Measurements from ENCODE around the gene RRN3. TPM values are rescaled to one million over a fixed set of nuclear protein-coding genes. Genes with fewer than 3 reads are reported as not detected.
"Not testable (repeated sequence)": the region's sequence is repeated elsewhere in the genome, so short reads cannot be mapped to it uniquely, and the experiment has no call there.

The RRN3 gene
- total RNA-seq, 4 donors from 2014 or later, result 32.8 to 76.4 (median 49.3) TPM

DNA sequence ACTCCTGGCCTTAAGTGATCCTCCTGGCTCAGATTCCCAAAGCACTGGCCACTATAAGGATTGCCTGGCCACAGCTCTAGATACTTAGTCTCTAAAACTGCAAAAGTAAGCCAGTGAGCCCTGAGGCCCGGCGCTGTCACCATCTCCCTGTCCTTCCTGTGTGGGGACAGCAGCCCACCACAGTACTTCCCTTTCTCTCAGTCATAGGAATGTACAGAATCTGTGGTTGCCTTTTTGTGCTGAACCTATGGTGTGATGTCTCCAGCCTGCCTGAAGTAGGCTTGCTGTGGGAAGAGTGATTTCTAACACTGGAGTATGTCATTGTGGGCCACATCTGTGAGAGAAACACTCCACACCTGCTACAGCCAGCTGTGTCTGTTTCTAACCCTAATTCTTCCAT is 62.9 kb downstream of the RRN3 start:
- no peak for ATAC-seq
- H3K4me3 ChIP-seq, result no peak overlapping the region
- H3K27me3 ChIP-seq, result no peaks in the 10 kb centered on the region
- H3K9me3 ChIP-seq, result no peaks in the 10 kb centered on the region
- no peak for DNase-seq
- in situ Hi-C loops (cut with MboI; ENCODE audit: low sequenced_read_pairs in 4 of 4) (no loop called here), intact Hi-C loops (cut with DNase I; ENCODE audit: low total_unique reads) (no loop called here)
- H3K4me1 ChIP-seq, result peaks cover 12 to 21% of the 10 kb centered on the region in 2 donors
- TF ChIP-seq, protein P1, sequence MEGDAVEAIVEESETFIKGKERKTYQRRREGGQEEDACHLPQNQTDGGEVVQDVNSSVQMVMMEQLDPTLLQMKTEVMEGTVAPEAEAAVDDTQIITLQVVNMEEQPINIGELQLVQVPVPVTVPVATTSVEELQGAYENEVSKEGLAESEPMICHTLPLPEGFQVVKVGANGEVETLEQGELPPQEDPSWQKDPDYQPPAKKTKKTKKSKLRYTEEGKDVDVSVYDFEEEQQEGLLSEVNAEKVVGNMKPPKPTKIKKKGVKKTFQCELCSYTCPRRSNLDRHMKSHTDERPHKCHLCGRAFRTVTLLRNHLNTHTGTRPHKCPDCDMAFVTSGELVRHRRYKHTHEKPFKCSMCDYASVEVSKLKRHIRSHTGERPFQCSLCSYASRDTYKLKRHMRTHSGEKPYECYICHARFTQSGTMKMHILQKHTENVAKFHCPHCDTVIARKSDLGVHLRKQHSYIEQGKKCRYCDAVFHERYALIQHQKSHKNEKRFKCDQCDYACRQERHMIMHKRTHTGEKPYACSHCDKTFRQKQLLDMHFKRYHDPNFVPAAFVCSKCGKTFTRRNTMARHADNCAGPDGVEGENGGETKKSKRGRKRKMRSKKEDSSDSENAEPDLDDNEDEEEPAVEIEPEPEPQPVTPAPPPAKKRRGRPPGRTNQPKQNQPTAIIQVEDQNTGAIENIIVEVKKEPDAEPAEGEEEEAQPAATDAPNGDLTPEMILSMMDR (IDR thresholded peaks at IDR 0.05 in 4 of 5, conservative IDR thresholded peaks at IDR 0.05 in 1 of 5), result no peak
- no peak for TF ChIP-seq POLR2A (IDR thresholded peaks at IDR 0.05)
- no peak overlapping the region for H3K27ac ChIP-seq
- peaks cover 3 to 51% of the 10 kb centered on the region in 2 donors for H3K36me3 ChIP-seq

DNA sequence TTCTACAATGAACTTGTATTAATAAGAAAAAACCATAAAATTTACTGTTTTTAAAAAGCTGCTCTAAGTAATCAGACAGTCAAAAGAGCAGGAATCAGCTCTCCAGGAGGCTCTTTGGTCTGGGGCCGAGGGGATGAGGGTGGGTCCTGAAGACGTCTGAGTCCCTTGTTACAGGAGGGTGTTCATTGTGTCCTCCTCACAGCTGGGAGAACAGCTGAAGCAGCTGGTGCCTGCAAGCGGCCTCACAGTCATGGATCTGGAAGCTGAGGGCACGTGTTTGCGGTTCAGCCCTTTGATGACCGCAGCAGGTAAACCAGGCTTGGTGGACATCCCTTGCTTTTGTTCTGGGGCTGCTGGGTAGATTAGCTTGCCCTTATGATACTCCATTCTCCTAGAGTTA is 64.3 kb downstream of the RRN3 start:
- Histone ChIP-seq H3K4me1 (peaks cover 12 to 31% of the 10 kb centered on the region in 2 donors), H3K36me3 (peaks cover 3 to 36% of the 10 kb centered on the region in 2 donors), H3K27ac (peak overlapping the region in 3 of 4 donors; percentile 73 to 81 (median 75))
- in situ Hi-C loops (cut with MboI; ENCODE audit: low sequenced_read_pairs in 4 of 4); H3K9me3 ChIP-seq; H3K4me3 ChIP-seq; H3K27me3 ChIP-seq; intact Hi-C loops (cut with DNase I; ENCODE audit: low total_unique reads): not testable (repeated sequence)
- DNase-seq, result peak; percentile 58 to 63
- peak; percentile 37 to 64 for ATAC-seq

- intact Hi-C loops (cut with DNase I; ENCODE audit: low total_unique reads), result not testable (repeated sequence)
Measured at GRCh38 chr16:15028801-15029698, 65.0 kb downstream of the RRN3 start.

DNA sequence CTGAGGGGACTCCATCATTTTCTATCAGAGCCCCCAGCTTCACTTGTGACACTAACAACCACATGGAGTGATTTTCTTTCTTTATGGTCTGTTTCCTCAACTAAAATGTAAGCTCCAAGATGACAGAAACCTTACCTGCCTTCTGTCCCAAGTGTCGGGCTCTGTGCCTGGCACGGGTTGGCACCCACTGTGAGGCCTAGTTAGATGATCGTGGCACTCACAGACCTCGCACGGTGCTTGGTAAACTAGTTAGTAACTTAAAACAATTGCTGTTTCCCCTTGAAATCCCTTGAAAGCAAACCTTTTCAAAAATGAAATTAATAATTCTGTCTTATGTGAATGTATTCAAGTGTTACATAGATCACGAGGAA is 65.7 kb downstream of the RRN3 start:
- in situ Hi-C loops (cut with MboI; ENCODE audit: low sequenced_read_pairs in 4 of 4); H3K4me3 ChIP-seq; H3K9me3 ChIP-seq; intact Hi-C loops (cut with DNase I; ENCODE audit: low total_unique reads); H3K27me3 ChIP-seq: not testable (repeated sequence)
- Histone ChIP-seq H3K36me3 (peaks cover 3 to 26% of the 10 kb centered on the region in 2 donors), H3K4me1 (peaks cover 12 to 33% of the 10 kb centered on the region in 2 donors), H3K27ac (peak overlapping the region in 3 of 4 donors; percentile 73 to 81 (median 75))
- peak; percentile 31 to 59 for ATAC-seq
- peak; percentile 61 to 79 for DNase-seq

More at GRCh38 chr16:15028801-15029698, 65.0 kb downstream of the RRN3 start:
- DNase-seq (peak; percentile 35 to 67), ATAC-seq (peak; percentile 40 to 57)
- H3K9me3 ChIP-seq; H3K4me3 ChIP-seq; H3K27me3 ChIP-seq; in situ Hi-C loops (cut with MboI; ENCODE audit: low sequenced_read_pairs in 4 of 4): not testable (repeated sequence)
- Histone ChIP-seq H3K27ac (peak overlapping the region in 3 of 4 donors; percentile 73 to 81 (median 75)), H3K4me1 (peaks cover 12 to 33% of the 10 kb centered on the region in 2 donors), H3K36me3 (peaks cover 3 to 29% of the 10 kb centered on the region in 2 donors)

- intact Hi-C loops (cut with DNase I; ENCODE audit: low total_unique reads), result not testable (repeated sequence)
Measured at GRCh38 chr16:15027503-15028344, 66.3 kb downstream of the RRN3 start.

GRCh38 chr16:15027051-15027450 is 67.0 kb downstream of the RRN3 start:
- H3K9me3 ChIP-seq; in situ Hi-C loops (cut with MboI; ENCODE audit: low sequenced_read_pairs in 4 of 4); H3K4me3 ChIP-seq; ATAC-seq; DNase-seq; intact Hi-C loops (cut with DNase I; ENCODE audit: low total_unique reads); H3K27me3 ChIP-seq: not testable (repeated sequence)
- H3K27ac ChIP-seq, result peak overlapping the region in 3 of 4 donors; percentile 73 to 81 (median 75)
- H3K4me1 ChIP-seq, result peaks cover 12 to 42% of the 10 kb centered on the region in 2 donors
- H3K36me3 ChIP-seq, result peaks cover 3 to 20% of the 10 kb centered on the region in 2 donors

More at GRCh38 chr16:15027503-15028344, 66.3 kb downstream of the RRN3 start:
- H3K9me3 ChIP-seq; in situ Hi-C loops (cut with MboI; ENCODE audit: low sequenced_read_pairs in 4 of 4); H3K4me3 ChIP-seq; H3K27me3 ChIP-seq: not testable (repeated sequence)
- DNase-seq, result peak in 1 of 2 donors; percentile 50
- H3K27ac ChIP-seq, result peak overlapping the region in 3 of 4 donors; percentile 73 to 81 (median 75)
- ATAC-seq, result peak; percentile 51 to 63
- H3K4me1 ChIP-seq, result peaks cover 12 to 37% of the 10 kb centered on the region in 2 donors
- peaks cover 3 to 26% of the 10 kb centered on the region in 2 donors for H3K36me3 ChIP-seq

- ATAC-seq; H3K4me3 ChIP-seq; DNase-seq; H3K27me3 ChIP-seq; in situ Hi-C loops (cut with MboI; ENCODE audit: low sequenced_read_pairs in 4 of 4); H3K9me3 ChIP-seq; intact Hi-C loops (cut with DNase I; ENCODE audit: low total_unique reads): not testable (repeated sequence)
- peaks cover 0 to 10% of the 10 kb centered on the region in 2 donors for H3K36me3 ChIP-seq
- peaks cover 12 to 52% of the 10 kb centered on the region in 2 donors for H3K4me1 ChIP-seq
- peak overlapping the region in 3 of 4 donors; percentile 48 to 81 (median 77) for H3K27ac ChIP-seq
Measured at GRCh38 chr16:15025234-15025951, 68.7 kb downstream of the RRN3 start.

DNA sequence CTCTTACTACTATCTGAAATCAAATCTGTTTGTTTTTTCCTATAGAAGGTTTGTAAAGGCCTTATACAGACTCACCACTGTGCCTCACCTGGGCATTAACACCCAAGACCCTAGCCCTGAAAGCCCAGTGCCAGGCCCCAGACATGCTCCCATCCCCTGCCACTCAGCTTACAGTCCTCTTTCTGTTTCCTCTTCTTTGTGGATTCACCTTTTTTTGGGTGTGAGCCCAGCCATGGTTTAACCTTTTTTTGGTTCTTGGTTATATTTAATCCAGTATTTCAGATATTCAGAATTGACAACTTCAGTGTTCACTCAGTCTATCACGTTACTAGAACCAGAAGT is 69.2 kb downstream of the RRN3 start:
- H3K4me1 ChIP-seq, result peaks cover 12 to 51% of the 10 kb centered on the region in 2 donors
- H3K27me3 ChIP-seq; H3K9me3 ChIP-seq; intact Hi-C loops (cut with DNase I; ENCODE audit: low total_unique reads); in situ Hi-C loops (cut with MboI; ENCODE audit: low sequenced_read_pairs in 4 of 4); DNase-seq; ATAC-seq; H3K4me3 ChIP-seq: not testable (repeated sequence)
- peaks cover 0 to 10% of the 10 kb centered on the region in 2 donors for H3K36me3 ChIP-seq
- H3K27ac ChIP-seq, result peak overlapping the region in 3 of 4 donors; percentile 48 to 81 (median 77)

DNA sequence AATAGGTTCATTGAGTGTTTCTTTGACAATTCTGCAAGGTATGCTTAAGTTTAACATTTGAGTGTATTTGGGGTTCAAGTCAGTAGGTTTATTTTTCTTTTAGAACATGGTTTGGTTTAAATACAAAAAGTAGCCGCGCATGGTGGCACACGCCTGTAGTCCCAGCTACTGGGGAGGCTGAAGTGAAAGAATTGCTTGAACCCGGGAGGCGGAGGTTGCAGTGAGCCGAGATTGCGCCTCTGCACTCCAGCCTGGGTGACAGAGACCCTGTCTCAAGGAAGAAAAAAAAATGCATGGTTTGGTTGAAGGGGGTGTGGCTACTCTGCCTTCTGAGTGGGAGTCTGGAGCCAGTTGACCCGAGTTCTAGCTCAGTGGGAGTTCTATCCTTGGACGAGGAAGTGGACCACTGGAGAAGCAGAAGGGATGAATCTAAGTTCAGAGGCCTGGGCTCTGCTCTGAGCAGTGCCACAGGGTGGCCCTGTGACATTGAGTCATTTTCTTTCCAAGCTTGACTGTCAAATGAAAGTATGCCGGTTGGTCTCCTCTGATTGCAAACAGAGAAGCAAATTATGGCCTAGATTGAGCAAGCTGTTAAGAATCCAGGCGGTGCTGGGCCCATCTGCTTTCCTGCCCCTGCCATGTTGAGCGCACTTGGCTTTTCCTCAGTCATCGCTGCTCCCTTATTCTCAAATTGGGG is 70.5 kb downstream of the RRN3 start:
- peak overlapping the region in 3 of 4 donors; percentile 48 to 81 (median 77) for H3K27ac ChIP-seq
- H3K4me1 ChIP-seq, result peaks cover 6 to 38% of the 10 kb centered on the region in 2 donors
- H3K27me3 ChIP-seq; H3K4me3 ChIP-seq; intact Hi-C loops (cut with DNase I; ENCODE audit: low total_unique reads); in situ Hi-C loops (cut with MboI; ENCODE audit: low sequenced_read_pairs in 4 of 4); H3K9me3 ChIP-seq: not testable (repeated sequence)
- peaks cover 0 to 16% of the 10 kb centered on the region in 2 donors for H3K36me3 ChIP-seq
- peak; percentile 18 to 19 for ATAC-seq
- DNase-seq, result peak in 1 of 2 donors; percentile 39
